Endothelial cell of umbilical vein (primary cell): Measurements from ENCODE around the gene ATP13A3.

Source experiments
- CTCF ChIP-seq, 2 donors: IDR thresholded peaks; 1 replicate in 1 of 2; 2 replicates in 1 of 2; pipeline ENCODE4 v1.5.1; 2011; ENCODE audit warnings: low read length in 2 of 2, mild to moderate bottlenecking in 2 of 2, moderate library complexity in 2 of 2, control low read depth in 1 of 2, inconsistent platforms in 1 of 2, low read depth in 1 of 2; ENCODE audit not compliant: insufficient read depth in 1 of 2; ENCODE audit errors: extremely low read depth in 1 of 2
- EZH2 ChIP-seq: IDR thresholded peaks from 2 replicates; pipeline ENCODE4 v1.6.1; 2012; ENCODE audit warnings: borderline replicate concordance, low read depth, mild to moderate bottlenecking, moderate library complexity, low read length, inconsistent platforms; ENCODE audit not compliant: severe bottlenecking
- FOS ChIP-seq: IDR thresholded peaks from 2 replicates; pipeline ENCODE4 v1.6.1; 2011; ENCODE audit warnings: mild to moderate bottlenecking, low read length, moderate library complexity, borderline replicate concordance; ENCODE audit not compliant: insufficient read depth
- GATA2 ChIP-seq: IDR thresholded peaks from 2 replicates; pipeline ENCODE4 v1.7.0; 2011; ENCODE audit warnings: low read depth, mild to moderate bottlenecking, moderate library complexity, mixed read lengths, low read length; ENCODE audit not compliant: insufficient read length, insufficient read depth
- JUN ChIP-seq: IDR thresholded peaks from 2 replicates; pipeline ENCODE4 v1.6.1; 2011; ENCODE audit warnings: borderline replicate concordance, low read depth; ENCODE audit not compliant: insufficient read length, insufficient read depth
- MAX ChIP-seq: IDR thresholded peaks from 2 replicates; pipeline ENCODE4 v1.6.1; 2011; ENCODE audit not compliant: insufficient read depth, insufficient read length
- MYC ChIP-seq: IDR thresholded peaks from one replicate; pipeline ENCODE4 v1.6.1; 2011; ENCODE audit warnings: mild to moderate bottlenecking, low read depth, low read length
- POLR2A ChIP-seq: IDR thresholded peaks from 2 replicates; pipeline ENCODE4 v1.6.1; 2012; ENCODE audit warnings: low read depth, mild to moderate bottlenecking, control low read depth, low read length
- POLR2AphosphoS5 ChIP-seq: IDR thresholded peaks from 2 replicates; pipeline ENCODE4 v1.6.1; 2012; ENCODE audit warnings: low read depth, mild to moderate bottlenecking, control low read depth, low read length, moderate library complexity; ENCODE audit not compliant: insufficient read depth

GRCh38 chr3:194396539-194396858, 90.3 kb downstream of the ATP13A3 start:
- TF ChIP-seq CTCF (IDR thresholded peaks at IDR 0.05; ENCODE audit: extremely low read depth in 1 of 2, insufficient read depth in 1 of 2, low read depth in 1 of 2, low read length in 2 of 2) (no peak), POLR2AphosphoS5 (no peak), EZH2 (no peak), POLR2A (no peak), JUN (no peak), FOS (no peak), MYC (no peak), GATA2 (no peak), MAX (no peak)
